Stimulated activated CD4-positive, alpha-beta T cell treated with anti-CD3 and anti-CD28 coated beads, Interleukin-2, amount 100 ng/mL, for 4 hours (primary cell): Measurements from ENCODE around the gene NUDT3.
A peak's percentile ranks its signal among the peaks of the same experiment; 100 is the strongest.
"Not testable (repeated sequence)": the region's sequence is repeated elsewhere in the genome, so short reads cannot be mapped to it uniquely, and the experiment has no call there.

Experiments used
- DNase-seq: peaks from one replicate; pipeline ENCODE4 v3.0.0-alpha.2; 2020; ENCODE audit warnings: low read depth

Gene NUDT3

GRCh38 chr6:34392497-34393190 is at the start of gene NUDT3:
Gene NUDT3, minus strand, starts transcription at chr6:34392669. Its CDS starts 307 bp downstream, at chr6:34392362.
- peak; percentile 92 for DNase-seq

DNA sequence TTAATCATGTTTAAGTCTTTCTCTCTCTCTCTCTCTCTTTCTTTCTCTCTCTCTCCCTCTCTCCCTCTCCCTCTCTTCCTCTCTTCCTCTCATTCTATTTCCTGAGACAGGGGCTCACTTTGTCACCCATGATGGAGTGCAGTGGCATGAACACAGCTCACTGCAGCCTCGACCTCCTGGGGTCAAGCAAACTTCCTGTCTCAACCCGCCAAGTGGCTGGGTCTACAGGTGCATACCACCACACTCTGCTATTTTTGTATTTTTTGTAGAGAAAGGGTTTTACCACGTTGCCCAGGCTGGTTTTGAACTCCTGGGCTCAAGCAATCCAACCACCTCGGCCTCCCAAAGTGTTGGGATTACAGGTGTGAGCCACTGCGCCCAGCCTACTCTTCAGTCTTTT is 49.1 kb upstream of the NUDT3 start:
- DNase-seq = no peak

- no peak for DNase-seq
Measured at GRCh38 chr6:34439442-34439841, 47.0 kb upstream of the NUDT3 start.

DNA sequence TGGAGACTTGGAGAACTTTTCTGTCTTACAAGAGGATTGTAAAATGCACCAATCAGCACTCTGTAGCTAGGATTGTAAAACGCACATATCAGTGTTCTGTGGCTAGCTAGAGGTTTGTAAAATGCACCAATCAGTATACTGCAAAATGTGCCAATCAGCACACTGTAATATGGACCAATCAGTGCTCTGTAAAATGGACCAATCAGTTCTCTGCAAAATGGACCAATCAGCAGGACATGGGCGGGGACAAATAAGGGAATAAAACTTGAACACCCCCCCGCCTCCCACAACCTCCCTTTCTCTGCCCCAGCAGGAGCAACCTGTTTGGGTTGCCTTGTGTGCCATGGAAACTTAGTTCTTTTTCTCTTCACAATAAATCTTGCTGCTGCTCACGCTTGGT is 46.2 kb upstream of the NUDT3 start:
- no peak for DNase-seq

GRCh38 chr6:34437644-34437970 is 45.1 kb upstream of the NUDT3 start:
- DNase-seq = no peak

GRCh38 chr6:34436803-34437643 is 44.6 kb upstream of the NUDT3 start:
- no peak for DNase-seq

DNA sequence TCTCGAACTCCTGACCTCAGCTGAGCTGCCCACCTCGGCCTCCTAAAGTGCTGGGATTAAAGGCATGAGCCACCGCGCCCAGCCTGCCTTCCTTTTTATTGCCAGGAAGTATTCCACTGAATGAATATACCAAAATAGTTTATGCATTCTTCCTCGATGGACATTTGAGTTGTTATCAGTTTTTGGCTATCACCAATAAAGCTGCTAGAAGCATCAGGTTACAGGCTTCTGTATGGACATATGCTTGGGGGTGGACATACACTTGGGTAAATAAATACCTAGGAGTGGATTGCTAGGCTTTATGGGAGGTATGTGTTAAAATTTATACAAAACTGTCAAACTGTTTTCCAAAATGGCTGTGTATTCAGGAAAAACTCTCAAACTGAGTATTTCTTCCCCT is 43.4 kb upstream of the NUDT3 start:
- no peak for DNase-seq

- peak; percentile 81 for DNase-seq
Measured at GRCh38 chr6:34425498-34426410, 33.3 kb upstream of the NUDT3 start, which contains the start of gene RPS10. Gene RPS10, minus strand, starts transcription at chr6:34426069. Its CDS starts 848 bp downstream, at chr6:34425221.

DNA sequence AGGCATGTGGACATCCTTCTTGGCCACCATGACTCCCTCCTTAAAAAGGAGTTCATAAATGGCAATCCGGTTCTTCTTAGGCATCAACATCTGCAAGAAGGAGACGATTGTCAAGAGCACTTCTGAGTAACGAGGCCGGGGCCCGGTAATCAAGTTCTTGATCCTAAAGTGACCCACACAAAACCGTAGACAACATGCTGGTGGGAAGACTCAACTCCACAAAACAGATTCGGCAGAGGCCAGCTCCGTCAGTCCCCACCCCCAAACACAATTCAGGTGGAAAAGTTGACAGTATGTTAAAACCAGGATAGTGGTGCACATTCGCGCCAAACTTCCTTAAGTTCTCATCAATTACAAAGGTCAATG is 32.6 kb upstream of the NUDT3 start:
- DNase-seq = no peak

GRCh38 chr6:34424200-34425131 is 32.0 kb upstream of the NUDT3 start:
- DNase-seq = no peak

- no peak for DNase-seq
Measured at GRCh38 chr6:34423254-34423653, 30.8 kb upstream of the NUDT3 start.

DNA sequence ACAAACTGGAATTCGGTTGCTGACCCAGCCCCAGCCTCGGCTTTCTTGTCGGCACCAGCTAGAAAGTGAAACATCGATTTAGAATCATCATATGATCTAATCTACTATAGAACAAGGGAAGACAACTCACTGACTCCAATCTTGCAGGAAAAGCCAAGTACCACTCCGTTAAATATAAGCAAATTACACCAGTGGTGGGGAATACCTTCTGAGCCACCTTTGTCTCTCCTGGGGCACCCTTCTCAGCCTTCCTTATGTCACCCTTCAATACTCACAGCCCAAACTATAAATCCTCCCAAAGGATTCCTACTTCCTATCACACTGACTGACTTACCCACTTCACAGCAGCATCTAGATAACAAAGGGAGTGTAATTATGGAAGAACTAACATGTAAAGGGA is 25.9 kb upstream of the NUDT3 start:
- DNase-seq = no peak

GRCh38 chr6:34416877-34417371 is 24.5 kb upstream of the NUDT3 start:
- no peak for DNase-seq

GRCh38 chr6:34414999-34415858 is 22.8 kb upstream of the NUDT3 start:
- no peak for DNase-seq

DNA sequence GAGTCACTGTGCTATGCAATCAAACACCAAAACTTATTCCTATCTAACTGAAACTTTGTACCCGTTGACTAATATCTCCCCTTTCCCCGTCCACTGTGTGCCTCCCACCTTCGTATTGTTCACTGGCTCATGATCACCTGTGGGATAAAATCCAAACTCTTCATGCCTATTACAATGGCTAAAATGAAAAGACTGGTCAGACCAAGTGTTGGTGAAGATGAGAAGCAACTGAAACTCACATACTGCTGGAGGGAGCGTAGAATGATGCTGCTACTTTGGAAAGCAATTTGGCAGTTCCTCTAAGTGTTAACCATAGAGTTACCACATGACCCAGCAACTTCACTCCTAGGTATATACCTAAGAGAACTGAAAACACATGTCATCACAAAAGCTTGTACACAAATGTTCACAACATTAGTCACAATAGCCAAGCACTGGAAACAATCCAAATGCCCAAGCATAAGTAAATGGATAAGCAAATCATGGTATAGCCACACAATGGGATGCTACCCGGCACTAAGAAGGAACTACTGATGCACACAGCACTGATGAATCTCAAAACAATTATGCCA is 20.3 kb upstream of the NUDT3 start:
- DNase-seq = no peak

GRCh38 chr6:34412016-34412415 is 19.5 kb upstream of the NUDT3 start:
- no peak for DNase-seq

GRCh38 chr6:34407915-34408314 is 15.4 kb upstream of the NUDT3 start:
- DNase-seq = not testable (repeated sequence)

- DNase-seq = no peak
Measured at GRCh38 chr6:34396518-34396917, 4.0 kb upstream of the NUDT3 start.

GRCh38 chr6:34393966-34394305 is 1.5 kb upstream of the NUDT3 start:
- no peak for DNase-seq
